ENCODE measurements around the gene RBPMS2.

The RBPMS2 gene

DNA sequence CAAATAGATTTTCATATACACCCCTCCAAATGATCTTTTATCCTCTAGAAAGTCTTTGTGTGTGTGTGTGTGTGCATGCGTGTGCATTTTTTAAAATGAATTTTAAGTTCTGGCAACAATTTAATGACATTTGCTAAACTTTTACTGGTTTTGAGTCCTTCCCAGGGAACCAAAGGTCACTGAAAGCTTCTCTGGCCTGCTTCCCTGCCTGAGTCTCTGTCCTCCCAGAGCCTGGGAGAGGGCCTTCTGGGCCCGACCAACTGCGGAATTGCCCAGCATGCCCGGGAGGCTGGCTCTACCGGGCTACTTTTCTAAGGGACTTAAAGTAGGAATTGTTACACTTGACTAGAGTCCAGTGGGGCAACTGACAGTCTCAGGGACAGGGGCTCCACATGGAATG lies 7.4 kb upstream of the RBPMS2 start:
- DNase-seq (ENCODE audit: low spot score), result no peak

DNA sequence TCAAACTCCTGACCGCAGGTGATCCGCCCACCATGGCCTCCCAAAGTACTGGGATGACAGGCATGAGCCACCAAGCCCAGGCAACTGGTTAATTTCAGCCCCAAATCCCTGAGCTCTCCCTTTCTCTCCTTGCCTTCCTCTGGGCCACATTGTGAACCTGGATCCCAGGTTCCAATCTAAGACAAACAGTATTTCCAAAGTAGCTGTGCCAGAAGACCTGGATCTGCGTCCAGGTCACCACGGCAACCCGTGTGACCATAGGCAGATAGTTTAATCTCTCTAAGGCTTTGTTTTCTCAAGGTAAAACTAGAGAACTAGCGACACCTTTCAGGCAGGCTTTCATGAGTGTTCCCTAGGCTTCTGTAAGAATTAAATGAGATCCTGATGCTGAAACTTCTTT lies 5.9 kb upstream of the RBPMS2 start:
- no peak for DNase-seq (ENCODE audit: low spot score)

DNA sequence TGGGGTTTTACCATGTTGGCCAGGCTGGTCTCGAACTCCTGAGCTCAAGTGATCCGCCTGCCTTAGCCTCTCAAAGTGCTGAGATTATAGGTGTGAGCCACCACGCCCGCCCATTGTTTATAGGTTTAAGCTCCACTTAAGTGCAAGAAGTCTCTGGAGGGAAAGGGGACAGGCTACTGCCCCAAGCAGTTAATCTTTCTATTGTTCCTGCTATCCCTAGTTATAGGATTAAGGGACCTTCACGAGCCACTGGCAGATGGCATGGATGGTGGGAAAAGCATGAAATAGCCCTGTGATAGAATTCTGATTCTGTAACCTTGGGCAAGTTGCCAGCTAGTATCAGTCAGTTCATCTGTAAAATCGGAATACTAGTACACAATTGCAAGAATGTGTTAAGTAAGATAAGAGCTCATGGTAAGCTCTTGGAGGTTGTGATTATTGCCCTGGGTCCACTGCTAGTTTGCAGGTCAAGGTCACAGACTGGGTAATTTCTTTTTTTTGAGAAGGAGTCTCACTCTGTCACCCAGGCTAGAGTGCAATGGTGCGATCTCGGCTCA lies 5.3 kb upstream of the RBPMS2 start:
- DNase-seq (ENCODE audit: low spot score), result no peak

DNA sequence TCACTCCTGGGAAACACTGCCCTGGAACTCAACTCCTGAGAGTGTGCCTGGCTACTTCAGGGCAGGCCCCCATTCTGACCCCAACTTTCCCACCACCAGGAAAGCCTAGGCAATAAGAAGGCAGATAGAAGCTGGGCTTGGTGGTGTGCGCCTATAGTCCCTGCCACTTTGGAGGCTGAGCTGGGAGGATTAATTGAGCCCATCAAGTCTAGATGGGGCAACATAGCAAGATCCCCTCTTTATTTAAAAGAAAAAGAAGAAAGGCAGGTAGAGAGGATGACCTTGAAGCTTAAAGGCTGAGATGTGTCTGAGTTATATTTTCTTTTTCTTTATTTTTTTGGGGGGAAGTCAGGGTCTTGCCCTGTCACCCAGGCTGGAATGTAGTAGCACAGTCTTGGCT lies 4.2 kb upstream of the RBPMS2 start:
- no peak for DNase-seq (ENCODE audit: low spot score)

DNA sequence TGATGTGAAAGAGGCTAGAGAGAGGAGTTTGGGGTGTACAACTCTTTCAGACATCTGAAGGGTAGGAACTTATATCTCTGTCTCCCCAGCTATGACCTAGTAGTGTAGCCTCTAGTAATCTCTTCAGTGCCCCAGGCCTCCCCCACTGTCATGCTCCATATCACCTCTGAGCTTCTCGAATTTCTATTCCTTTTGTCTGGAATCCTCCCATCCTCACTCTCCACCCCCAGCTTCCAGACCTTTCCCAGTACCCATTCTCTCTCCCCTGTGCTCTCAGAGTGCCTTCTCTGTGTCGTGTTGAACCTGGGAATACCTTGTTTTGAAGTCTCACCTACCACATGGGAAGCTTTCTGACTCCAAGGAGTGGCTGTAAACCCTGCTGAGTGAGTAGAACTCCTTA lies 3.6 kb upstream of the RBPMS2 start:
- DNase-seq (ENCODE audit: low spot score), result no peak

DNA sequence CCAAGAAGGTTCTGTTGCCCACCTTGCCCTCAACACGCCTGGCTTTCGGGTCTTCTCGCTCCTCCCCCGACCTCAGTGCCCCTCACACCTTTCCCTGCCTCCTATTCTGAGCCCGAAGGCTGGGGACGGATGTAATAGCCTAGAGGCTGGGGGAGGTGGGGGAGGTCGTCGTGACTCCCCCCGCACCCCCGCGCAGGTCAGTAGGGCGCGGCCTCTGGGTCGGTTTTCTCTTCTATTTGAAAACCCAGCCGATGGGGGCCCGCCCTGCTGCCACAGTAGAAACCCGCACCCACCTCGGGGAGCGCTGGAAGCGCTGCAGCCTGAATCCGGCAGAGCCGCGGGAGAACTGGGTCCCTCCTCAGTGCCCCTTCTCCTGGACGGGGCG lies 1.0 kb upstream of the RBPMS2 start:
- DNase-seq (ENCODE audit: low spot score), result no peak

DNA sequence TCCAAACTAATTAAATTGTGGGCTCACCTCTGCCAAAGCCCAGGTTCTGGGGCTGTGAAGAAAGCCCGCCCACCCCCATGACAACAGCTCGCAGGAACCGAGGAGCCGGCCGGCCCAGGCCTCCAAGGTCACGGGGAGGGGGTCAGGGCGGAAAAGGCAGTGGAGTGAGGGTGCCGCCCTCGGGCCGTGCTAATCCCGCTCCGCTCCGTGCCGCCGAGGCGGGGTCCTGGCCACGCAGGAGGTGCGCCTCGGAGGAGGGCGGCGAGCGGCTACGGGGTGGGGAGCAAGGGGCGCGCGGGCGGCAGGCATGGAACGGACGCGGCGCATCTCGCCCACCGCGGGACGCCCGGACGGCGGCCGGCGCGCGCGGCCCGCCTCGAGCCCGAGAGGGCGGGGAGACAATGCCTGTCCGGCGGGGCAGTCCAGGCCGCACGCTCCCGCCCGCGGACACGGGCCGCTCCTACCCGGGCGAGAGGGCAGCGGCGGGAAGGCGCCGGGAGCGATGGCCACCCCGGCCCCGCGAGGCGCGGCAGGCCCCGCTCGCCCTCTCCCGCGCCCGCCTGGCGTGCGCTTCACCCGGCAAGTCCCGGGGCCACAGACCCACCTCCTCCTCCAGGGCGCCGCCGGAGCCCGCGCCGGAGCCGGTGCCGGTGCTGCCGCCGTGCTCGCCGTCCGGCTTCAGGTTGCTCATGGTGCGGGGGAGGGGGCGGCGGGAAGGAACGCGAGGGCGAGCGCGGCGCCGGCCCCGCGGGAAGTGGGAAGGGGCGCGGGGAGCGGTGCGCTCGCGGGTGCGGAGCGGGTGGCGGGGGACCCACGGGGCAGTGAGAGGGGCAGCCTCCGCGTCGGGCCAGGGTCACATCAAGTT lies 528 bp downstream of the RBPMS2 start:
- DNase-seq (ENCODE audit: low spot score), result no peak

DNA sequence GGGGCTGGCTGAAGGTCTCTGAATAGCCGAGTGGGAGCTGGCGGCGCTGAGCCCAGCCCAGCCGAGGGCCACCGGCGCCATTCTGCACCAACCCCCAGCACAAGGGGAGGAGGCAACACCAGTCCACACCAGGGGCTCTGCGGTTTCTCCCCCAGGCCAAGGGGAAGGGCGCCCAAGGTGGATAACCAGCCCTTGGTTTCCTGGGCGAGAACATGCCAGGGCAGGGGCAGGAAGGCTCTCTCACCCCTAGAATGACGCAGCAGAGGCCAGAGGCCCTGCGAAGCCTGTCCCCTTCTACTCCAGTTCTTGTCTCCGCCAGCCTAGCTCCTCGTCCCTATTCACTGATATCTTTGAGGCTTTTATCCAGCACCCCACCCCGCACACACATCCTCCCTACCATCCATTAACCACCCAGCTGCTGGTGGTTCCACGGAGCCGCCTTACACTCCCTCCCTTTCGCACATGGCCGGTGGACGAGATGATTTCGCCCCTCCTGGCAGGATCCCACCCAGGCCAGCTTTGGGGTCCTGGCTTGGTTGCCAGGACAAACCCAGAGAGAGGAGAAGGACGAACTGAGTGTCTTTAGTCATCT lies 1.3 kb downstream of the RBPMS2 start:
- DNase-seq (ENCODE audit: low spot score), result no peak

DNA sequence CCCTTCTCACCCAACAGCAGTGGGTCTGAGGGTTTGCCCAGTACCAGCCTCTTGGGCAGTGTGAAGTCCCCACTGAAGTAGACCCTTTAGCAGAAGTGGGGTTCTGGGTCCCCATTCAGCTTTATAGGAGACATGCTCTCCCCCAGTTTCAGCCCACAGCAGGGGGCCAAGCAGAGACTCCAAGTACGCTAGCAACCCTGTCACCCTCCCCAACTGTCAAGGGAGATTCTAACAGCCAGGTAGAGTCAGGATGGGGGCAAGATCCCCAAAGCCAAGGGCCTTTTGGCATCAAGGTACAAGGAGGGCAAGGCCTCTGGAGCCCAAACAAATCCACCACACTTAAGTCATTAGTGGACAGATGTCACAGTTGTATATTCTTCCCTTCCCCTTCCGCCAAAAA lies 1.8 kb downstream of the RBPMS2 start:
- no peak for DNase-seq (ENCODE audit: low spot score)

DNA sequence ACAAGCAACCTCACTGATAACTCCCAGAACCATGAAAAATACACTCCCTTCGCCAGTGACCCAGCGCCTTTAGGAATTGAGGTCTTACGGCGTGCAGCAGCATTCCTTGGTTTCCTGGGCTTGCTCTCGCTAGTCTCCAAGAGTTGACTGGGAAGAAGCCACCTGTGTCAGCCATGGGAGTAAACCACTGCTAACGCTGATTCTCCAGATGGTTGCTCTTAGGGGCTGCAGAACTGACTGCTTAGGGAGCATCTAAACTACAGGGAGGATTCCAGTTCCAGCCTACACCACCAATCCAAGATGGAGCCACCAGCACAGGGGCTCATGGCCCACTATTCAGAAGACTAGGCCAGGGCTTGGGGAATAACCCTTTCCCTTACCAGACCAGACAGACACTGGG lies 2.4 kb downstream of the RBPMS2 start:
- DNase-seq (ENCODE audit: low spot score), result no peak

DNA sequence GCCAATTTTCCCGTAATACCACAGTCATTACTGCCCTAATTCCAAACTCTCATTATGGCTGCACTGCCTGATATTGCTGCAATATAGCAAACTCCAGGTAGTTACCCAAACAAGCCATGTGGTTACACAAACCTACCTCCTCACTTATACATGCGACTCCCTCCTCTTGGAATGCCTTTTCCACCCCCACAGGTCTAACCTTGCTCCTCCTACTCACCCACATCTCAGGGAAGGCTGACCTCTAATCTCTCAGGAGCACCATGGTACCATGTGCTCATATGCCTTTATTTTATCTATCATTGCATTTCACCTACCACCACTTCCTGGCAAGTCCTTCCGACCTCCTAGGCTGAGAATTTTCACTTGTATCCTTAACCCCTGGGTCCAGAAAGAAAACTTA lies 2.9 kb downstream of the RBPMS2 start:
- DNase-seq (ENCODE audit: low spot score), result no peak

DNA sequence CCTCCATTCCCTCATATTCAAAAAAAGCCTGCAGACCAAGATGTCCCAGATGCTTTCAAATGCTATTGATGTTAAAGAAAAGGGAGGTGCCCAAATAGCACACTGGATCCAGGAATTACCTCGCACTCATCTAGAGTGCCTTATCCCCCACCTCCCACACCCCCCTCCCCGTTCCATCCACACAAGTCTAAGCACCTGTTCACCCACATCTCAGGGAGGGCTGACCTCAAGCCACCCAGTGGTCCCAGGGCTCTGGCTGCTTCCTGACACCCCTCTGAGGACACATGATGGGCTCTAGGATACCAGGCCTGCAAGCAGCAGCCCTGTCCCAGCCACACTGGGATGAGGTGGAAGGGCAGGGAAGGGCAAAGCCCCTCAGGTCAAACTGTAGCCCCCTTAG lies 4.8 kb downstream of the RBPMS2 start:
- DNase-seq (ENCODE audit: low spot score), result no peak

DNA sequence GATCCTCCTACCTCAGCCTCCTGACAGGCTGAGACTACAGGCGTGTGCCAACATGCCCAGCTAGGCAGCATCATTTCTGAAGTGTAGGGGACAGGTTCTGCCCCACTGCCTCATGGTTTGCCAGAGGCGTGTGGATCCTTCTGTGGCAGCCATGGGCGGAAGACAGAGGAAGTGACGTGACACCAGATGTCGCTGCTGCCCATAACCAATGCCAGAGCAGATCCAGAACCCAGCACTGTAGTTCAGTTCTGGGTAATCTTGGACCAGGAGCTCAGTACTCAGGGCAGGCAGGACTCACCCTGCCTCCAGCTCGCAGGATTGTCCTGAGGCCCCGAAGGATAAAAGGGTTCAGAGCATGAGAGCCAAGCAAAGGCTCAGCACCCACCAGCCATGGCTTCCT lies 8.2 kb downstream of the RBPMS2 start:
- peak; percentile 4 for DNase-seq (ENCODE audit: low spot score)

DNA sequence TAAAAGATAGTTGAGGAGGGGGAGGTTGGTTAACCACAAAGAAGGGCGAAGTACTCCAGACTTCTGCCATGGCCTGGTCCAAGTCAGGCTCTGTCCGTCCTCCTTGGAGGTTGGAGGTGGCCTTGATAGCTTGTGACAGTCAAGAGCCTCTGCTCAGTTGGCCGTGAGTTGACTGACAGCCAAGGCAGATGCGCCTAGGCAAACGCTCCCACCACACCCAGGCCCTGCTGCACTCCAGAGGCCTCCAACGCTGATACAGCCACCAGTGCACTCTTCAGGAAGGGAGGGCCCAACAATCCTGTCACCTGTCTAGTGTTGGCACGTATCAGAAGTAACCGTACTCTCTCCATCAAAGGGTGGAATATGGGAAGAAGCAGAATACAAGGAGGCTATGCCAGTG lies 9.3 kb downstream of the RBPMS2 start:
- no peak for DNase-seq (ENCODE audit: low spot score)

DNA sequence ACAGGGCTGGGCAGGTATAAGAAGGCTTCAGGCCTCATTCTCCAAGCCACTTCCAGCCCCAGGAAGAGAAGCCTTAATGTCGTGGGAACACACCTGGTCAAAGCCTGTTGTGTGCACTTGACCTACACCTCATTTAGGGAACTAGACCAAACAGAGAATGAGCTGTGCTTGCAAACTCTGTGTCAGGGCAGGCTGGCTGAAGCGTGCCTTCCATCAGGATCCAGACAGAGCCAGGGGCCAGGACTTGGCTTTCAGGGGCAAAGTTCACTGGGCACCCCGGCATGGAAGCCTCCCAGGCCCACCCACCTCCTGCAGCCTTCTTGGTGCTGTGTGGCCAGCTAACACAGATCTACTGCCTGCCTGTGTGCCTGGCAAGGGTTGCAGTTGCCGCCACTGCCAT lies 11.5 kb downstream of the RBPMS2 start:
- no peak for DNase-seq (ENCODE audit: low spot score)

DNA sequence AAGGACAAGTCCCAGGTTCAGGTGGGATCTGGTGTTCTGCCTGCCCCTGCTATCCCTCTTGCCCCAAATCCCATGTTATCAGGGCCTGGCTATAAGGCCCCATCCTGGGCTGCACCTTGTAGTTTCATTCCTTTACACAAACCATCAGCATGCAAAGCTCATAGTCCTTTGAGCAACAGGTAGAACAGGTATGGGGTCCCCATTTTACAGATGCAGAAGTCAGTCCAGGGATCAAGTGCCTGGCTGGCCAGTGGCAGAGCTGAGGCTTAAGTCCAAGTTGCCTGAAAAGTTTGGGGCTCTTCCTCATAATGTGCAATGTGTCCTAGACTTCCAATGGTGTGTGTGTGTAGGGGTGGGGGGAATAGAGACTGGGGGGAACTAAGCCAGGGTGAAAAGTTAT lies 11.9 kb downstream of the RBPMS2 start:
- no peak for DNase-seq (ENCODE audit: low spot score)

DNA sequence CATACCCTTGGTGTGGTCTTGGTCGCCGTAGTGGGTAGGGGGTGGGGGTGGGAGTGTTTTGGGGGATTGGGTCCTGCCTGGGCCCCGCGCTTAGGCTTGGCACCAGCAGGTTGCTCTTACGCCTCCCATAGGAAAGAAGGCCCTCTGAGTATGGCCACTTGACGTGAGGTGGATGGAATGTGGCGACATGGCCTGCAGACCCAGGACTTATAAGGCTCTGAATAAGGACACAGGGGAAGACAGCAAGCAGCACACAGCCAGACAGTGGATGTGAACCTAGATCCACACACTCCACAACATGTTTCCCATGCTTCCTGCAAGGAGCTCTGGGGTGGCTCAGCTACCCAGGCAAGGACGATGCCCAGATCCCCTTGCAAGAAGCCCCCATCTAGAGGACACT lies 12.4 kb downstream of the RBPMS2 start:
- DNase-seq (ENCODE audit: low spot score), result no peak

DNA sequence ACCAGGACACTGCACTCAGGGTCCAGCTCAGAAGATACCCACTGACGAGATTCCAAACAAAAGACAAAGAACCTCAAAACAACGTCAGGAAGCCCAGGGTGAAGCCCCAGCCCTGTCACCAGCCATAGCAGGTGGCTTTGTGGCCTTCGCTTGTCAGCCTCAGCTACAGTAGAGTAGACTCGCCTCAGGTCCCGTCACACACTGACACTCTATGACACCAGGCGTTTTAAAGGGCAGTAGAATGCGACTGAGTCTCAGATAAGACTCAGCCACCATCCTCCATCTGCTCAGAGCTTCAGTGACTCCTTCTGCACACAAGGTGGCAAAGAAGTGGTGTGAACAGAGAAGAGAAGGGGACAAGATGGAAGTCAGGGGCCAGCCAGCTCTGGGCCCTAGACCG lies 12.8 kb downstream of the RBPMS2 start:
- no peak for DNase-seq (ENCODE audit: low spot score)

DNA sequence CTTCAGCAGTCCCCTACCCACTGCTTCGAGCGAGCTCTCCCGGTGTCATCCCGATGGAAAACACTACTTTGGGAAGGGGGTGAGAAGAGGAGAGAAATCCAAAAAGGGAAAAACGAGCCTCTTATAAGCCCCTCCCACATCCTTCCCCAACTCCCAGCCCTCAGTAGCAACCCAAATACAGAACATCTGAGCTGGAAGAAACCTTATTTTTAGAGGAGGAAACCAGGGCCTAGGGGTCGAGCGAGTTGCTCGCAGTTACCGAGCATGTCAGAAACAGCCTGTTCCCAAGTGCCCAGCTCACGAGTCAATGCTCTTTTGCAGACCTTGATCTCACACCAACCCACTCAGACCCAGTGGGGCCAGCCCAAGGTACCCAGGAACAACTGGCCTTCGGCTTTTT lies 14.2 kb downstream of the RBPMS2 start:
- no peak for DNase-seq (ENCODE audit: low spot score)

DNA sequence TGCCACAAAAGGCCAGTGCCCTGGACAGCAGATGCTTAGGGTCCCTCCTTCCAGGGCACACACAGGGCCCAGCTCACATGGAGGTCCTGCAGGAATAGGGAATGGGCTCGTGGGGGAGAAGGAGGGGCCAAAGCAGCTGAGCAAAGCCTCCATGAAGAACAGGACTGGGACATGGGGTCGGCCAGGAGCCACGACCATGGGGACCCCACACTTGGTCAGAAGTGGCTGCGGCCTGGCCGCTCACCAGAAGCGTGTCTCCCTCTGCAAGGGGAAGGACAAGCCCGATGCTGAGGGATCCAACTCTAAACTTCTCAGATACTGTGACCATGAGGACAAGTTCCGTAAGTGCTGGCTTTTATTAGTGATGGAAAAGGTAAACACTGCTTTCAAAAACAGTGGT lies 15.3 kb downstream of the RBPMS2 start:
- DNase-seq (ENCODE audit: low spot score), result no peak

DNA sequence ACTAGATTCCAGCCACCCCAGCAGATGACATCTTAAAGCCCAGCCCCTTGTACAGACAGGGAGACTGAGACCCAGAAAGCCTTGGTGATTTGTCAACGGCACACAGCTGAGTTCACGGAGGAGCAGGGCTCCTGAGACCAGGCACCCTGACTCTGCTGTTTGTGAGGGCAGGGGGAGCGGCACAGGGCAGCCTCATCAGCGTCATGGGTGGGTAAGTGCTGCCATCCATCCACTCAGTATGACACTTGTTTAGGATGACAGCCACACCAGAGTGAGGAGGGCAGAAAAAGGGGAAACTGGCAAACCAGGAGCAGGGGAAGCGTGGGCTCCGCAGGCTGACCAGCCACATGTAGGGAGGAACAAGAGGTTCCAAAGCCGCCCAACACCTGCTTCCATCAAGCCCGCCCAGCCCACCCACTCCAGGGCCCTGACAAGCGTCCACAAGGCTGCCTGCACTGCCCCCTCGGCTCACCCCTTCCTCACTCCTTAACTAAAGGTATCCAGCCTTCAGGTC lies 19.9 kb downstream of the RBPMS2 start:
- no peak for DNase-seq (ENCODE audit: low spot score)

DNA sequence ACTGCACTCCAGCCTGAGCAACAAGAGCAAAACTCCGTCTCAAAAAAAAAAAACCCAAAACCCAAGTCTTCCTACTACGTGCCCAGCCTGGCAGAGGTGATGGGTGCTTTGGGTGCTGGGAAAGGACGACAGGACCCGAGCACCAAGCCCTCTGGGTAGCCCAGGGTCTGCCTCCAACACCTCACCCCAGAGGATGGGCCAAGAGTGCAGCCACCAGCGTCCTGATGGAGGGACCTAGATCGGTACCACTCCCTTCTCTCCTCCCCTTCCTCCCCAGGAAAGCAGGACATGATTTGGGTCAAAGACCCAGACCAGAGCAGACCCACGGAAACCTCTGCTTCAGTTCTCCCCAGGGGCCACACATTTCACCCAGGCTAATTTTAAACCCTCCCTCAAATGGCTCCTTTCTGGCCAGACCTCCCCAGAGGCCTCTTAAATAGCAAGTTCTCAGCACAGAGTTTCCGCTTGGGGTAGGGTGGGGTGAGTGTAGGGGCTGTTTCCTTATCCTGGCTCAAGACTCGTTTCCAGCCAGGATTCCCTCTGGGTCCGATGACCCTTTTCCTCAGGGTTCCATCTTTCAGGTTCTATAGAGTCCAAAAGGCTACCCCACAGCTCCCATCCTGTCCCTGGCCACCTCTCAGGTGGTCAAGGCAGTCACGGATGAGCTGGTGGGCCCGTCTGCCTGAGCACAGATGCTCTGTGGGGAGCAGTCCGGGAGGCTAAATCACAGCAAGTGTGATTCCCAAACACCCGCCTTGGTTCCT lies 20.5 kb downstream of the RBPMS2 start:
- DNase-seq (ENCODE audit: low spot score), result no peak

Measured in CD4-positive, alpha-beta T cell treated with Interleukin-15 for 4 hours (primary cell).